HG03342 (cell line): ENCODE measurements around the gene FLYWCH1.
A peak's percentile ranks its signal among the peaks of the same experiment; 100 is the strongest.
"Not testable (repeated sequence)": the region's sequence is repeated elsewhere in the genome, so short reads cannot be mapped to it uniquely, and the experiment has no call there.

ENCODE experiments used
- ATAC-seq: cut with Tn5 transposase; IDR thresholded peaks from one replicate; pipeline ENCODE4 v1.9.1; 2021; ENCODE audit warnings: mild to moderate bottlenecking, moderate library complexity; ENCODE audit not compliant: unreplicated experiment

FLYWCH1 gene

GRCh38 chr16:2898831-2899563 is 12.7 kb upstream of the FLYWCH1 start:
- ATAC-seq: no peak

- no peak for ATAC-seq
Measured at GRCh38 chr16:2899564-2900072, 12.1 kb upstream of the FLYWCH1 start.

- no peak for ATAC-seq
Measured at GRCh38 chr16:2900526-2901075, 11.1 kb upstream of the FLYWCH1 start.

- no peak for ATAC-seq
Measured at GRCh38 chr16:2902337-2903130, 9.2 kb upstream of the FLYWCH1 start.

GRCh38 chr16:2904100-2904921 is 7.4 kb upstream of the FLYWCH1 start:
- peak; percentile 47 for ATAC-seq

GRCh38 chr16:2904922-2905240 is 6.8 kb upstream of the FLYWCH1 start:
- ATAC-seq: no peak

GRCh38 chr16:2905241-2905987 is 6.3 kb upstream of the FLYWCH1 start:
- ATAC-seq: peak; percentile 65

- no peak for ATAC-seq
Measured at GRCh38 chr16:2905988-2906387, 5.7 kb upstream of the FLYWCH1 start.

GRCh38 chr16:2907084-2907753 is 4.5 kb upstream of the FLYWCH1 start:
- not testable (repeated sequence) for ATAC-seq

GRCh38 chr16:2910441-2910969 is 1.2 kb upstream of the FLYWCH1 start:
- ATAC-seq: no peak

- ATAC-seq: no peak
Measured at GRCh38 chr16:2912330-2913199, 834 bp downstream of the FLYWCH1 start.

- no peak for ATAC-seq
Measured at GRCh38 chr16:2913603-2914002, 1.9 kb downstream of the FLYWCH1 start.

GRCh38 chr16:2914233-2914632 is 2.5 kb downstream of the FLYWCH1 start:
- ATAC-seq: no peak

GRCh38 chr16:2915196-2915929 is 3.6 kb downstream of the FLYWCH1 start:
- ATAC-seq: no peak

- ATAC-seq: no peak
Measured at GRCh38 chr16:2919511-2920255, 8.0 kb downstream of the FLYWCH1 start.

- no peak for ATAC-seq
Measured at GRCh38 chr16:2923481-2923880, 11.8 kb downstream of the FLYWCH1 start.
